IPS-11a (cell line): Measurements from ENCODE around the gene RBFOX1.

Experiments used
- H3K4me3 ChIP-seq: one replicate; pipeline ENCODE4 v1.5.1; 2013; ENCODE audit warnings: low read depth, low read length, control low read depth

RBFOX1 gene

DNA sequence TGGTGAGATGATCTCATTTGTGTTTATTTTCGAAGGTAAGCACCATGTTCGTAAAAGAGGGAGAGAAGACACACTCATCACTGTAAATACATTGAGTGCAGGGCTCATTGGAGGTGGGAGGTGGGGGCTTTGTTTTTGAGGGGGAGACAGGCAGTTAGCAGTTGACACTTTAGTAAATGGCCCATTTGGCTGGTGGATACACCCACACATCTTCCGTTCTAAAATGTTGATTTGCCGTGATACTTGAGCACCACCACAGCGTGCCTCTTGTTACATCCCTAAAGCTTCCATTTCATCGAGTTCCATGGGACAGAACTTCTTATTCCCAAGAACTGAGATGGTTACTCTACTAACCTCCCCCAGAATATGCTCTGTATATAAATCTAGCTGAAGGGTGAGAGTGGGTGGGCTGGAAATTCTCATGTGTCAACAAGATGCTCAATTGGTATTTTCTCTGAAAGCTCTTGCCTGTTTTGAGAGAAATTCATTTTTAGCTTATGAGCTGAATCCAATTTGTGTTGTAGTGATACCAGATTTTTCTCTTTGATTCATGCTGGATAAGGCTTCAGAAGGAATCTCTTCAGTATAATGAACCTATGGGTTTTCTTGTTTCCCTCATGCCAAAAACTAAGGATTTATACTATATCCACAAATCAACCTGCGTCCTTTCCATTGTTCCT is 314.3 kb downstream of the RBFOX1 start:
- no peak overlapping the region for H3K4me3 ChIP-seq

- H3K4me3 ChIP-seq: no peak overlapping the region
These were observed 317.8 kb downstream of the RBFOX1 start for GRCh38 chr16:7650431-7650830.

DNA sequence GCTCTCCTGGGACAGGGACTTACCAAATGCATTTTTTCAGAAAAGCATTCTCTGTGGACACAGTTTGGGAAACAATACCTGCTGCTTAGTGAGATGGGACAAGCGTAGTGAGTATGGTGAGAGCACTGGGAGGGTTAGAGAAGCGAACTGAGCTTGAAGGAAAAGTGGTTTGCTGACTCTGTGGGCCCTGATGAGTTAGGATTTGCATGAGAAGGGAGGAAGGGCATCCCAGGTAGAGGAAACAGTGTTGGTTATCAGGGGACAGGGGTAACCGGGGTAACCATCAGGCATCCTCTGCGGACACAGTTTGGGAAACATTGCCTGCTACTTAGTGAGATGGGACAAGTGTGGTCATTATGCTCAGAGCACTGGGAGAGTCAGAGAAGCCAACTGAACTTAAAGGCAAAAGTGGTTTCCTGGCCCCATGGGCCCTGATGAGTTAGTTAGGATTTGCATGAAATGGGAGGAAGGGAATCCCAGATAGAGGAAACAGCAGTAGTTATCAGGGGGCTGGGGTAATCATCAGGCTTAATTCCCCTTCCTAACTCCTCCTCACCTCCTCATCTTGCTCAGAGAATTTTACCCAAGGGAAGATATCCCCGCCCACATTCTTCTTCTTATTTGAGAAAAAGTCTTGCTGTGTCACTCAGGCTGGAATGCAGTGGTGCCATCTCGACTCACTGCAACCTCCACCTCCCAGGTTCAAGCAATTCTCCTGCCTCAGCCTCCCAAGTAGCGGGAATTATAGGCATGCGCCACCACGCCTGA is 319.3 kb downstream of the RBFOX1 start:
- H3K4me3 ChIP-seq: no peak overlapping the region

DNA sequence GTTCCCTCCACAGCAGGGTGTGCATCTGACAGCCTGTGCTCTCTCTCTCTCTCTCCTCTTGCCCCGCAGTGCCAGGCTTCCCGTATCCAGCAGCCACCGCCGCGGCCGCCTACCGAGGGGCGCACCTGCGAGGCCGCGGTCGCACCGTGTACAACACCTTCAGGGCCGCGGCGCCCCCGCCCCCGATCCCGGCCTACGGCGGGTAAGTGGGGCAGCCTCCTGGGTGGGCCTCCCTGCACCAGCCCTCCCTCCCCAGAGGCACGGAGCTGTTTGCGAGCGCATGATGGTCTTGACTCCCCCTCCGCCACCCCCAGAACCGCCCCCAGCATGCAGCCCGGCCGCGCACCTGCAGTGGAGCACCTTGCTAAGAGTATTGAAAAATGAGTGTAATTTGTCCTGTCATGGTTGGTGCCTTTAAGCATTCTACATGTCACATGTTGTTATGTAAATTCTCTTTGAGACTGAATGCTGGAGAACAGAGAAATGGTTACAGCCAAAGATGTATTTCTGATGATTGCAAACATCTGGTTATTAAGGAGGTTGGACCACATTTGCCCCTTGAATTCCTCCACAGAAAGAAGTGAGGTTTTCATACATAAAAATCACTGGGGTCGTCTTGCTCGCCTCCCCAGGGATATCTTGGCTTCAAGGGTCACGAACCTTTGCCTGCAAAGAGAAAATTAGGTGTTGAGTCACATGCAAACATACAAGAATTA is 321.3 kb downstream of the RBFOX1 start:
- H3K4me3 ChIP-seq: no peak overlapping the region

GRCh38 chr16:7675628-7676027 is 343.0 kb downstream of the RBFOX1 start:
- no peak overlapping the region for H3K4me3 ChIP-seq

DNA sequence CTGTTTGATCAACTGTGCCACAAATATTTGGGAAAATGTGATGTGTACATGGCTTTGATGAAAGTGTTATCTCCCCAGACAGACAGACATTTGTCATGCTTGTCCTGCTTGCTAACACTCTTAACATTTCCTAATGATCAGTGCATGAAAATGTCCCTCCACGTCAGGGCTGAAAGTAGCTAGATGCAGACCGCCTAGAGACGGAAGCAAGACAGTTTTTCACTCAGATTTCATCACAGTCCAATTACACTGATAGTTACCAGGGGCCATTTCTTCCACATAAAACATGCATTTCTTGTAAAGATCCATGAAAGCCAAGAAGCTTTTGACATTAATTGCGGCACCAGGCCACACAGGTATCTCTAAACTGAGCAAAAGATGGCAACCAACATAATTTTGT is 347.7 kb downstream of the RBFOX1 start:
- no peak overlapping the region for H3K4me3 ChIP-seq

DNA sequence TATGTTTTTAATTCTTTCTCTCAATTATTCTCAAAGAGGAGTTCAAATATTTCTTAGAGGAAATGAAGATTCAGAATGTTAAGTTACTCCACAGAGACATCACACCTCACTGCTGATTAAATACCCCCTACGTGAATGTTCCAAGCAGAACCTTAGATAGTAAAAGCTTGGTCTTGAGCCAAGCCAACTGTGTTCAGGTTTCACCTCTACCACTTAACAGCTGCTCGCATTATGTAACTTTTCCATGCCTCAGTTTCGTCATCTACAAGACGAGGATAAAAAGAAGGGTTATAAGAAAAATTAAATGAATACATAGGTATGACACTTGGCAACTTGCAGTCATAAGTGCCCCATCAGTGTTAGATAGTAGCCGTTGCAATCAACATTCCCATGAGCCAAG is 356.2 kb downstream of the RBFOX1 start:
- H3K4me3 ChIP-seq: no peak overlapping the region

- no peak overlapping the region for H3K4me3 ChIP-seq
These were observed 356.6 kb downstream of the RBFOX1 start for GRCh38 chr16:7689234-7689633.

- H3K4me3 ChIP-seq: no peak overlapping the region
These were observed 358.9 kb downstream of the RBFOX1 start for GRCh38 chr16:7691533-7691932.

- H3K4me3 ChIP-seq: no peak overlapping the region
These were observed 371.0 kb downstream of the RBFOX1 start for GRCh38 chr16:7703672-7704071.

- no peak overlapping the region for H3K4me3 ChIP-seq
These were observed 373.2 kb downstream of the RBFOX1 start for GRCh38 chr16:7705885-7706284.

GRCh38 chr16:7709186-7709585 is 376.5 kb downstream of the RBFOX1 start:
- H3K4me3 ChIP-seq: no peak overlapping the region

DNA sequence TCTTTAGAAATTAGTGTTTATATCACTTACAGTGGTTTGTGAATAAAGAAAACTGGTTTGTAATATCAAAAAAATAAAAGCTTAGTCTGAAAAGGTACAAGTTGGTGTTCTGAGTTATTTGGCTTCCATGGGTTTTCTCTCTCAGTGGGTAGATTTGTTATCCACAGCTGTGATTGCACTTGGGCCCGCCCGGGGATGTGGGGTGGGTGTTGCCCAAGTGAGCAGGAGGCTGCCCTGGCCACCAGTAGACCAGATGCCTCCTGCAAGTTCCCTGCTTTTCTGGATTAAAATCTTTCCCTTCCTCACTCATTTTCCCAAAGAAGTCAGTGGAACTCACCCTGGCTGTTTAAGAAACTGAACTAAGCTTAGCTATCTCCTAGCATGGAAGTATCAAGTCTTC is 380.6 kb downstream of the RBFOX1 start:
- no peak overlapping the region for H3K4me3 ChIP-seq

DNA sequence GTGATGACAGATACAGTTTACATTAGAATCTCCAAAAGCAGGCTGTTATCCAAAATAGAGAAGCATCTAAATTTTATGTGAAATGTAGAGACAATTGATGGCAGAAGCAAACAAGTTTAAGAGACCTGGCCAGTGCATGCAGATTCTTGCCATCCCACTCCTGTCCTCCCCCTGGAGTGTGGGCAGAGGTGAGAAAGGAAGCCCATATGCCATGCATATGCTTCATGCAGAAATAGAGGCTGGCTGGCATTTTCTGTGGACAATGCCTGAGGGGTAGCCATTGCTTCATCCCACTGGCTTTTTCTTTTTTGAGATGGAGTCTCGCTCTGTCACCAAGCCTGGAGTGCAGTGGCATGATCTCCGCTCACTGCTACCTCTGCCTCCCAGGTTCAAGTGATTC is 382.1 kb downstream of the RBFOX1 start:
- H3K4me3 ChIP-seq: no peak overlapping the region

- no peak overlapping the region for H3K4me3 ChIP-seq
These were observed 384.3 kb downstream of the RBFOX1 start for GRCh38 chr16:7716660-7717550.

GRCh38 chr16:7722761-7723160 is 390.1 kb downstream of the RBFOX1 start:
- H3K4me3 ChIP-seq: no peak overlapping the region

GRCh38 chr16:7731141-7731540 is 398.5 kb downstream of the RBFOX1 start:
- H3K4me3 ChIP-seq: no peak overlapping the region

GRCh38 chr16:7736138-7736665 is 403.6 kb downstream of the RBFOX1 start:
- H3K4me3 ChIP-seq: no peak overlapping the region

DNA sequence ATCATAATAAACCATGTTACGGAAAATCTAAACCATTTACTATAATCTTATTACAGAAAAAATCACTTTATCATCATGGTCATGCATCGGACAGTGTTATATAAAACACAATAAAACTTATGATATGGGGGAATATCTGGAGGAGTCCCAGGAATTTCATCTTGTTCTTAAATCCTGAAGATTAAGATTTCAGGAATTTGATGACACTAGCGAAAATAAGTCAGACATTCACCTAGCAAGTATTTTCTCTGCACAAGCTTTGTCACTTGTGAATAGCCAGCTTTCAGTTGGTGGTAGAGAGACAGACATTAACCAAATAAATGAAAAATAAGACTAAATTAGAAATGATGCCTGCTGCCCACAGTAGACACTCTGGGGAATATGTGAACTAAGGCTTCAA is 410.0 kb downstream of the RBFOX1 start:
- H3K4me3 ChIP-seq: no peak overlapping the region

DNA sequence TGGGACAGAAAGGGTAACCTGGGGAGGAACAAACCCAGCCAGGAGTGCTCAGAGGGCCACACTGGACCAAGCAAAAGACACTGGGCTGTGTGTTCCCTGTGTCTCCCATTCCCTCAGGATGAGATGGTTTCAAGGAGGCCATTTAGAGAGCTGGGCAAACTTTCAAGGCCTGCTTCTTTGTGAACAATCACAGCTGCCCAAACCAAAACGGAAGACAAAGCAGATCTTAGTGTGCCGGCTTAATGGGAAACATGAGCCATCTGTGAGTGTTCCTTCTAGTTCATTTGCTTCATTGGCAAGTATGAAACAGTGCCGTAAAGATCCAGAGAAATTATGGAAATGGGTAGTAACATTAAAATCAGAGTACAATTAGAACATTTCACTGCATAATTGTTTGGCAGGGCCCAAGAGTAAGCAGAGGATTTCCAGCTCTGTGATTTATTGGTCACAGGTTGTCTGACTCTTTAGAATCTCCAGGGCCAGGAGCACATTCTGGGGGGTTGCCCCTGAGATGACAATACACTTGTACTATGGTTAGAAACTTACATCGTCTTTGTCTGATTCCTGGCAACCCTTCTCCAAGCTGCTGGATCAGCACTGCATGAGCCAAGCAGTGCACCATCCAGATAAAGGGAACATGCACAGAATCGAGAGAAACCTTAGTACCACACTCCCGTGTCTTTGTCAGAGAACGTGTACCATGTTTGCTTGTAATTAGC is 412.1 kb downstream of the RBFOX1 start:
- no peak overlapping the region for H3K4me3 ChIP-seq
